H9 (cell line): ENCODE data around the gene MRPS18A. TPM values are rescaled to one million over a fixed set of nuclear protein-coding genes. Genes with fewer than 3 reads are reported as not detected.

ENCODE experiments used
- DNase-seq: peaks from one replicate; pipeline ENCODE4 v3.0.0-alpha.2; 2017
- H2AFZ ChIP-seq: one replicate; pipeline ENCODE4 v1.6.1; 2013; ENCODE audit warnings: mild to moderate bottlenecking, low read length, control low read depth, moderate library complexity
- H2AK5ac ChIP-seq: 2 replicates; pipeline ENCODE4 v1.6.1; 2013; ENCODE audit warnings: low read length, control low read depth, mixed read lengths; ENCODE audit not compliant: insufficient read length
- H2BK120ac ChIP-seq: one replicate; pipeline ENCODE4 v1.6.1; 2013; ENCODE audit warnings: low read depth, mild to moderate bottlenecking, low read length, control low read depth, inconsistent platforms; ENCODE audit not compliant: poor library complexity, severe bottlenecking
- H2BK12ac ChIP-seq: 2 replicates; pipeline ENCODE4 v1.6.1; 2013; ENCODE audit warnings: low read length, control low read depth, mixed read lengths, low read depth; ENCODE audit not compliant: insufficient read length
- H2BK15ac ChIP-seq: 2 replicates; pipeline ENCODE4 v1.6.1; 2013; ENCODE audit warnings: low read depth, low read length, control low read depth
- H2BK20ac ChIP-seq: one replicate; pipeline ENCODE4 v1.6.1; 2013; ENCODE audit warnings: low read depth, mild to moderate bottlenecking, low read length, control low read depth, inconsistent platforms; ENCODE audit not compliant: poor library complexity, severe bottlenecking
- H2BK5ac ChIP-seq: 2 replicates; pipeline ENCODE4 v1.6.1; 2013; ENCODE audit warnings: low read length, control low read depth, mixed read lengths; ENCODE audit not compliant: insufficient read length
- H3K14ac ChIP-seq: 2 replicates; pipeline ENCODE4 v1.6.1; 2013; ENCODE audit warnings: low read length, control low read depth; ENCODE audit not compliant: insufficient read depth
- H3K18ac ChIP-seq: 2 replicates; pipeline ENCODE4 v1.6.1; 2013; ENCODE audit warnings: low read depth, mild to moderate bottlenecking, mixed read lengths, low read length, control low read depth; ENCODE audit not compliant: insufficient read length
- H3K23ac ChIP-seq: 2 replicates; pipeline ENCODE4 v1.6.1; 2013; ENCODE audit warnings: low read length, control low read depth, mixed read lengths, low read depth; ENCODE audit not compliant: insufficient read length
- H3K23me2 ChIP-seq: 2 replicates; pipeline ENCODE4 v1.6.1; 2013; ENCODE audit warnings: low read depth, mild to moderate bottlenecking, mixed read lengths, low read length, control low read depth; ENCODE audit not compliant: insufficient read length, poor library complexity, severe bottlenecking
- H3K27ac ChIP-seq: 2 replicates; pipeline ENCODE4 v1.5.1; 2013; ENCODE audit warnings: low read length, control low read depth, mixed read lengths, low read depth; ENCODE audit not compliant: insufficient read length
- H3K27me3 ChIP-seq: 2 replicates; pipeline ENCODE4 v1.6.1; 2013; ENCODE audit warnings: low read length, control low read depth, inconsistent platforms; ENCODE audit not compliant: insufficient read depth
- H3K4ac ChIP-seq: 2 replicates; pipeline ENCODE4 v1.6.1; 2013; ENCODE audit warnings: low read depth, mild to moderate bottlenecking, control low read depth, inconsistent platforms, low read length, moderate library complexity
- H3K4me1 ChIP-seq: 2 replicates; pipeline ENCODE4 v1.6.1; 2013; ENCODE audit warnings: low read length, control low read depth, inconsistent platforms; ENCODE audit not compliant: insufficient read depth
- H3K4me2 ChIP-seq: 2 replicates; pipeline ENCODE4 v1.6.1; 2013; ENCODE audit warnings: low read length, control low read depth, mixed read lengths; ENCODE audit not compliant: insufficient read length, insufficient read depth
- H3K56ac ChIP-seq: 2 replicates; pipeline ENCODE4 v1.6.1; 2013; ENCODE audit warnings: low read depth, mild to moderate bottlenecking, mixed read lengths, low read length, control low read depth; ENCODE audit not compliant: insufficient read length
- H3K79me1 ChIP-seq: 2 replicates; pipeline ENCODE4 v1.6.1; 2013; ENCODE audit warnings: low read depth, mild to moderate bottlenecking, moderate library complexity, low read length, control low read depth, inconsistent platforms; ENCODE audit not compliant: insufficient read depth, poor library complexity, severe bottlenecking
- H3K79me2 ChIP-seq: 2 replicates; pipeline ENCODE4 v1.6.1; 2013; ENCODE audit warnings: low read length, control low read depth, inconsistent platforms; ENCODE audit not compliant: insufficient read depth
- H3K9ac ChIP-seq: 2 replicates; pipeline ENCODE4 v1.6.1; 2013; ENCODE audit warnings: low read length, control low read depth, mixed read lengths; ENCODE audit not compliant: insufficient read length; ENCODE audit errors: extremely low read depth
- H3K9me3 ChIP-seq: one replicate; pipeline ENCODE4 v1.6.1; 2013; ENCODE audit warnings: low read depth, low read length, inconsistent platforms; ENCODE audit not compliant: control insufficient read depth
- H3T11ph ChIP-seq: one replicate; pipeline ENCODE4 v1.6.1; 2013; ENCODE audit warnings: mild to moderate bottlenecking, low read length, control low read depth, inconsistent platforms
- H4K20me1 ChIP-seq: one replicate; pipeline ENCODE4 v1.6.1; 2013; ENCODE audit not compliant: control insufficient read depth, insufficient read length, insufficient read depth
- H4K5ac ChIP-seq: 2 replicates; pipeline ENCODE4 v1.6.1; 2013; ENCODE audit warnings: low read depth, mild to moderate bottlenecking, mixed read lengths, low read length, control low read depth; ENCODE audit not compliant: insufficient read length
- H4K8ac ChIP-seq: replicated peaks from 2 replicates; pipeline ENCODE4 v1.6.1; 2013; ENCODE audit warnings: low read length, control low read depth, mixed read lengths, low read depth; ENCODE audit not compliant: insufficient read length
- H4K91ac ChIP-seq: 2 replicates; pipeline ENCODE4 v1.6.1; 2013; ENCODE audit warnings: low read depth, mild to moderate bottlenecking, moderate library complexity, mixed read lengths, low read length, control low read depth; ENCODE audit not compliant: insufficient read length
- H3K27ac Mint-ChIP-seq, 3 experiments: 2 replicates in 2 of 3; 3 replicates in 1 of 3; pipeline ENCODE4 v1.8.0; 2020 to 2021; ENCODE audit warnings: mixed read lengths in 3 of 3, mild to moderate bottlenecking in 1 of 3, moderate library complexity in 1 of 3
- H3K27me3 Mint-ChIP-seq: 2 replicates; pipeline ENCODE4 v1.8.0; 2021; ENCODE audit warnings: low read depth, mild to moderate bottlenecking, moderate library complexity, mixed read lengths
- H3K36me3 Mint-ChIP-seq, 3 experiments: 2 replicates in 2 of 3; 3 replicates in 1 of 3; pipeline ENCODE4 v1.8.0; 2020 to 2021; ENCODE audit warnings: low read depth in 3 of 3, mixed read lengths in 3 of 3; ENCODE audit not compliant: insufficient read depth in 1 of 3
- H3K4me1 Mint-ChIP-seq, 2 experiments: 2 replicates each; pipeline ENCODE4 v1.8.0; 2020; ENCODE audit warnings: mixed read lengths in 2 of 2
- H3K4me3 Mint-ChIP-seq, 2 experiments: 2 replicates in 1 of 2; 3 replicates in 1 of 2; pipeline ENCODE4 v1.8.0; 2020 to 2021; ENCODE audit warnings: mild to moderate bottlenecking in 2 of 2, mixed read lengths in 2 of 2, moderate library complexity in 1 of 2
- H3K9me3 Mint-ChIP-seq, 2 experiments: 2 replicates in 1 of 2; 3 replicates in 1 of 2; pipeline ENCODE4 v1.8.0; 2020; ENCODE audit warnings: mild to moderate bottlenecking in 2 of 2, mixed read lengths in 2 of 2, moderate library complexity in 1 of 2
- CTCF ChIP-seq: fragments of 200-600 bp; sonication (generic); conservative IDR thresholded peaks from 3 replicates; pipeline ENCODE4 v1.8.0; 2021; ENCODE audit warnings: antibody characterized with exemption, mild to moderate bottlenecking
- WGBS: extraction: QIAGEN DNeasy Blood & Tissue Kit; methylation state at CpG from one replicate; pipeline ENCODE4 v1.1.7; 2013; ENCODE audit warnings: missing lambda C conversion rate, low lambda C conversion rate, mixed read lengths; ENCODE audit not compliant: insufficient read length; ENCODE audit errors: extremely low coverage; 5-methylcytosine and 5-hydroxymethylcytosine counted together
- total RNA-seq: library from RNA; stranded (reverse); gene quantifications from 2 replicates; pipeline ENCODE4 v1.2.1, GENCODE V29; 2021

Gene MRPS18A
- total RNA-seq, 1 experiment from 2014 or later, result 65.1 TPM

- Histone ChIP-seq H4K20me1 (no peaks in the 10 kb centered on the region), H3K9ac (no peak overlapping the region)
- no CpG with 5 or more reads among the region's 7 CpGs for WGBS
Measured at GRCh38 chr6:43624786-43625288, 62.8 kb downstream of the MRPS18A start.

More at GRCh38 chr6:43624786-43625288, 62.8 kb downstream of the MRPS18A start:
- Mint-ChIP-seq H3K4me1 (peaks cover 10 to 13% of the 10 kb centered on the region in 2 experiments), H3K9me3 (no peaks in the 10 kb centered on the region), H3K27ac (no peak overlapping the region), H3K4me3 (no peak overlapping the region; a peak in 1 of 5 replicates), H3K36me3 (peaks cover 51 to 80% (median 78%) of the 10 kb centered on the region in 3 experiments; a peak in 6 of 7 replicates), H3K27me3 (no peaks in the 10 kb centered on the region)
- Histone ChIP-seq H4K91ac (no peak overlapping the region), H3K27me3 (no peaks in the 10 kb centered on the region), H3K23ac (no peak overlapping the region), H3K14ac (no peak overlapping the region), H3K4ac (no peak overlapping the region), H2BK12ac (no peak overlapping the region), H3K4me1 (no peaks in the 10 kb centered on the region), H3K23me2 (peaks cover 8% of the 10 kb centered on the region), H3T11ph (no peak overlapping the region), H2BK20ac (no peak overlapping the region), H3K18ac (no peak overlapping the region), H2BK5ac (no peak overlapping the region), H3K9me3 (no peaks in the 10 kb centered on the region), H2BK120ac (no peak overlapping the region), H3K56ac (no peak overlapping the region), H3K79me2 (no peaks in the 10 kb centered on the region), H2AK5ac (no peak overlapping the region), H3K4me2 (no peak overlapping the region), H3K79me1 (peaks cover 6% of the 10 kb centered on the region), H4K8ac (no peak overlapping the region), H2BK15ac (no peak overlapping the region), H4K5ac (no peak overlapping the region), H2AFZ (no peak overlapping the region), H3K27ac (no peak overlapping the region)
- no peak for DNase-seq
- TF ChIP-seq CTCF, result no peak
